ENCODE measurements around the gene TOMM34.
A peak's percentile ranks its signal among the peaks of the same experiment; 100 is the strongest.

The TOMM34 gene

DNA sequence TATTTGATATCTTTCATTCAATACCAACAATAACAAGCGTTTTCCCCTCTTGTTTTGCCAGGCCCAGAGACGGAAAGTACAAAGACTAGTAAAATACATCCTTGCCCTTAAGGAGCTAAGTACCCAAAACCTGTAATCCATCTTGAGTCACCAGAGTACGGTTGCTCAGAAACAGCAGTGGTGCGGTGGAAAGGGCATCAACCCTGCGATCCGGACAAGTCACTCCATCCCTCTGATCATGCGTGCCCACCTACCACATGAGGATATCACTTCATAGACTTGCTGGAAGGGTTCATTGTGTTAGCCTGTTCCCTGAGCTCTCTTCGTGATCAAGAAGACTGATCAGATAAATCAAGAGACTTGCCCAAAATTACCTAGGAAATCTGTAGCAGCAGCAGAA, 1.9 kb downstream of the TOMM34 start:
- Histone ChIP-seq H3K9me3 (replicated peaks; ENCODE audit: insufficient read depth, low read length) (no peaks in the 10 kb centered on the region), H3K9ac (ENCODE audit: low read length) (no peak overlapping the region), H2AFZ (ENCODE audit: low read length) (no peak overlapping the region), H3K27me3 (replicated peaks; ENCODE audit: insufficient read depth, low read length) (no peaks in the 10 kb centered on the region), H3K9me2 (replicated peaks; ENCODE audit: insufficient read depth, low read length) (no peaks in the 10 kb centered on the region), H3K27ac (ENCODE audit: low read length) (no peak overlapping the region), H3K36me3 (replicated peaks; ENCODE audit: insufficient read depth, low read length) (0 out of 2 replicates have a peak, but pooled peaks cover 7% of the 10 kb centered on the region), H3K79me2 (ENCODE audit: low read length) (peaks cover 62% of the 10 kb centered on the region), H3F3A (ENCODE audit: insufficient read depth, low read length) (no peaks in the 10 kb centered on the region), H3K4me3 (ENCODE audit: low read length) (no peak overlapping the region), H3K4me2 (ENCODE audit: low read depth, low read length) (peak overlapping the region; percentile 91; the same call in 1 of the 2 replicates), H4K20me1 (ENCODE audit: insufficient read depth, low read length) (no peaks in the 10 kb centered on the region), H3K4me1 (ENCODE audit: low read length) (peaks cover 17% of the 10 kb centered on the region)
- DNase-seq = no peak
- TF ChIP-seq, protein P1, sequence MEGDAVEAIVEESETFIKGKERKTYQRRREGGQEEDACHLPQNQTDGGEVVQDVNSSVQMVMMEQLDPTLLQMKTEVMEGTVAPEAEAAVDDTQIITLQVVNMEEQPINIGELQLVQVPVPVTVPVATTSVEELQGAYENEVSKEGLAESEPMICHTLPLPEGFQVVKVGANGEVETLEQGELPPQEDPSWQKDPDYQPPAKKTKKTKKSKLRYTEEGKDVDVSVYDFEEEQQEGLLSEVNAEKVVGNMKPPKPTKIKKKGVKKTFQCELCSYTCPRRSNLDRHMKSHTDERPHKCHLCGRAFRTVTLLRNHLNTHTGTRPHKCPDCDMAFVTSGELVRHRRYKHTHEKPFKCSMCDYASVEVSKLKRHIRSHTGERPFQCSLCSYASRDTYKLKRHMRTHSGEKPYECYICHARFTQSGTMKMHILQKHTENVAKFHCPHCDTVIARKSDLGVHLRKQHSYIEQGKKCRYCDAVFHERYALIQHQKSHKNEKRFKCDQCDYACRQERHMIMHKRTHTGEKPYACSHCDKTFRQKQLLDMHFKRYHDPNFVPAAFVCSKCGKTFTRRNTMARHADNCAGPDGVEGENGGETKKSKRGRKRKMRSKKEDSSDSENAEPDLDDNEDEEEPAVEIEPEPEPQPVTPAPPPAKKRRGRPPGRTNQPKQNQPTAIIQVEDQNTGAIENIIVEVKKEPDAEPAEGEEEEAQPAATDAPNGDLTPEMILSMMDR (IDR thresholded peaks at IDR 0.05; ENCODE audit: low read length) = no peak
- no peak for TF ChIP-seq EZH2phosphoT487 (IDR thresholded peaks at IDR 0.05; ENCODE audit: low read length)
- no peak for TF ChIP-seq EZH2 (optimal IDR thresholded peaks at IDR 0.05; ENCODE audit: low read depth, low read length)

GRCh38 chr20:44956410-44956809, 3.8 kb downstream of the TOMM34 start:
- no peaks in the 10 kb centered on the region for H3K9me3 ChIP-seq (replicated peaks; ENCODE audit: insufficient read depth, low read length)
- H4K20me1 ChIP-seq (ENCODE audit: insufficient read depth, low read length) = no peaks in the 10 kb centered on the region
- peaks cover 68% of the 10 kb centered on the region for H3K79me2 ChIP-seq (ENCODE audit: low read length)
- no peaks in the 10 kb centered on the region for H3K9me2 ChIP-seq (replicated peaks; ENCODE audit: insufficient read depth, low read length)
- H3K36me3 ChIP-seq (replicated peaks; ENCODE audit: insufficient read depth, low read length) = 0 out of 2 replicates have a peak, but pooled peaks cover 8% of the 10 kb centered on the region
- H3K27ac ChIP-seq (ENCODE audit: low read length) = no peak overlapping the region
- no peak for TF ChIP-seq EZH2phosphoT487 (IDR thresholded peaks at IDR 0.05; ENCODE audit: low read length)
- TF ChIP-seq EZH2 (optimal IDR thresholded peaks at IDR 0.05; ENCODE audit: low read depth, low read length) = no peak
- TF ChIP-seq, protein P1 (IDR thresholded peaks at IDR 0.05; ENCODE audit: low read length) = no peak
- DNase-seq = no peak
- no peaks in the 10 kb centered on the region for H3K27me3 ChIP-seq (replicated peaks; ENCODE audit: insufficient read depth, low read length)
- H3K9ac ChIP-seq (ENCODE audit: low read length) = no peak overlapping the region
- no peak overlapping the region for H3K4me3 ChIP-seq (ENCODE audit: low read length)
- peaks cover 16% of the 10 kb centered on the region for H3K4me1 ChIP-seq (ENCODE audit: low read length)
- no peak overlapping the region for H3K4me2 ChIP-seq (ENCODE audit: low read depth, low read length)
- no peaks in the 10 kb centered on the region for H3F3A ChIP-seq (ENCODE audit: insufficient read depth, low read length)
- no peak overlapping the region for H2AFZ ChIP-seq (ENCODE audit: low read length)

GRCh38 chr20:44955270-44955669, 4.9 kb downstream of the TOMM34 start:
- H4K20me1 ChIP-seq (ENCODE audit: insufficient read depth, low read length) = no peaks in the 10 kb centered on the region
- H3K4me1 ChIP-seq (ENCODE audit: low read length) = peaks cover 7% of the 10 kb centered on the region; the same call in 1 of the 2 replicates
- H3F3A ChIP-seq (ENCODE audit: insufficient read depth, low read length) = no peaks in the 10 kb centered on the region
- no peak overlapping the region for H2AFZ ChIP-seq (ENCODE audit: low read length)
- H3K27ac ChIP-seq (ENCODE audit: low read length) = 0 out of 2 replicates have a peak overlapping the region, but pooled peaks have one; percentile 15
- no peaks in the 10 kb centered on the region for H3K27me3 ChIP-seq (replicated peaks; ENCODE audit: insufficient read depth, low read length)
- H3K9ac ChIP-seq (ENCODE audit: low read length) = no peak overlapping the region
- no peak overlapping the region for H3K4me3 ChIP-seq (ENCODE audit: low read length)
- no peak overlapping the region for H3K4me2 ChIP-seq (ENCODE audit: low read depth, low read length)
- H3K79me2 ChIP-seq (ENCODE audit: low read length) = peaks cover 68% of the 10 kb centered on the region
- no peak for DNase-seq
- H3K36me3 ChIP-seq (replicated peaks; ENCODE audit: insufficient read depth, low read length) = peaks cover 18% of the 10 kb centered on the region; the same call in 1 of the 2 replicates
- no peaks in the 10 kb centered on the region for H3K9me2 ChIP-seq (replicated peaks; ENCODE audit: insufficient read depth, low read length)
- no peaks in the 10 kb centered on the region for H3K9me3 ChIP-seq (replicated peaks; ENCODE audit: insufficient read depth, low read length)
- TF ChIP-seq EZH2phosphoT487 (IDR thresholded peaks at IDR 0.05; ENCODE audit: low read length) (no peak), EZH2 (optimal IDR thresholded peaks at IDR 0.05; ENCODE audit: low read depth, low read length) (no peak)
- TF ChIP-seq, protein P1 (IDR thresholded peaks at IDR 0.05; ENCODE audit: low read length) = no peak
